ENCODE data around the gene DHDH.

DHDH gene

DNA sequence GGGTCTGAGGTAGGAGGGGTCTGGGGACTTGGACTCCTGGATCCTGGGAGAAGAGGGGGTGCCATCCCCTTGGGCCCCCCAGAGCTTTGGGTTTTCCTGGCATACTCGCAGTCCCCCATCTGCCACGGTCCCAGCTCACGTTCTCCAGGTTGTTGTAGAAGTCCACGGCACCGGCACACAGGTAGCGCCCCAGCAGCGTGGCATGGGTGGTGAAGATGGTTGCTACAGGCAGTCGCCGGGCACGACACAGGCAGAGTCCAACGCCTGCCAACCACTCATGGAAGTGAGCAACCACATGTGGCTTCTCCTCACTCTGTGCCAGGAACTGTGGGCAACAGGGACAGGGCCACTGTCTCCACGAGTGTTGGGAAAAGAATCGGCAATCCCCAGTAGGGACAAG, 52.2 kb downstream of the DHDH start:
- Histone ChIP-seq H3K9me2 (replicated peaks; ENCODE audit: insufficient read depth, low read length) (no peaks in the 10 kb centered on the region), H2AFZ (ENCODE audit: low read depth, low read length, severe bottlenecking) (no peak overlapping the region), H3K9me3 (ENCODE audit: insufficient read depth, low read length) (no peaks in the 10 kb centered on the region), H3K79me2 (ENCODE audit: insufficient read depth, low read length) (no peaks in the 10 kb centered on the region), H3K36me3 (ENCODE audit: low read length) (no peaks in the 10 kb centered on the region), H3K4me2 (ENCODE audit: low read depth, low read length, poor library complexity, severe bottlenecking) (no peak overlapping the region), H3K27ac (ENCODE audit: low read depth, low read length) (no peak overlapping the region), H3K9ac (ENCODE audit: low read length) (no peak overlapping the region), H3F3A (ENCODE audit: insufficient read depth) (no peaks in the 10 kb centered on the region), H4K20me1 (ENCODE audit: low read depth, low read length) (no peaks in the 10 kb centered on the region), H3K27me3 (ENCODE audit: low read length) (no peaks in the 10 kb centered on the region), H3K4me3 (ENCODE audit: insufficient read depth, low read length, poor library complexity, severe bottlenecking) (no peak overlapping the region)
- no peak for TF ChIP-seq CTCF (IDR thresholded peaks at IDR 0.05; ENCODE audit: insufficient read depth, low read length, poor library complexity, severe bottlenecking)
- TF ChIP-seq EZH2phosphoT487 (conservative IDR thresholded peaks at IDR 0.05; ENCODE audit: low read length), result no peak

- no peak overlapping the region for H3K4me2 ChIP-seq (ENCODE audit: low read depth, low read length, poor library complexity, severe bottlenecking)
- no peaks in the 10 kb centered on the region for H3K9me3 ChIP-seq (ENCODE audit: insufficient read depth, low read length)
- no peaks in the 10 kb centered on the region for H3K36me3 ChIP-seq (ENCODE audit: low read length)
- H3K27me3 ChIP-seq (ENCODE audit: low read length), result no peaks in the 10 kb centered on the region
- H3F3A ChIP-seq (ENCODE audit: insufficient read depth), result no peaks in the 10 kb centered on the region
- H3K9me2 ChIP-seq (replicated peaks; ENCODE audit: insufficient read depth, low read length), result no peaks in the 10 kb centered on the region
- H2AFZ ChIP-seq (ENCODE audit: low read depth, low read length, severe bottlenecking), result no peak overlapping the region
- H3K4me3 ChIP-seq (ENCODE audit: insufficient read depth, low read length, poor library complexity, severe bottlenecking), result no peak overlapping the region
- TF ChIP-seq CTCF (IDR thresholded peaks at IDR 0.05; ENCODE audit: insufficient read depth, low read length, poor library complexity, severe bottlenecking) (no peak), EZH2phosphoT487 (conservative IDR thresholded peaks at IDR 0.05; ENCODE audit: low read length) (no peak)
- H3K79me2 ChIP-seq (ENCODE audit: insufficient read depth, low read length), result no peaks in the 10 kb centered on the region
- no peak overlapping the region for H3K9ac ChIP-seq (ENCODE audit: low read length)
- H4K20me1 ChIP-seq (ENCODE audit: low read depth, low read length), result no peaks in the 10 kb centered on the region
- H3K27ac ChIP-seq (ENCODE audit: low read depth, low read length), result no peak overlapping the region
These were observed 52.7 kb downstream of the DHDH start for GRCh38 chr19:48986211-48986610.

DNA sequence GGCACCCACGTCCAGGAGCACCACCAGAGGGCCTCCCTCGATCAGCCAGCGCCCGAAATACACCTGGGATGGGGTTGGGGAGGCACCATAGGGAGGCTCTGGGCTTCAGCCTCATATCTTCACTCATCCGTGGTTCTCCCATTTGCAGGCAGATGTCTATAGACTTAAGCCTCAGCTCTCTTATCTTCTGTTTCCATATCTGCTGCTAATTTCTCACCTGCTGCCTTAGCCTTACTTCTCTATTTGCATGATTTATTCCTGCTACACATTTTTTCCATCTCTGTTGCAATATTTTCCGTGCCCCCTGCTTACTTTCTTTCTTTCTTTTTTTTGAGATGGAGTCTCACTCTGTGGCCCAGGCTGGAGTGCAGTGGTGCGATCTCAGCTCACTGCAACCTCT, 53.8 kb downstream of the DHDH start:
- Histone ChIP-seq H3K9ac (ENCODE audit: low read length) (no peak overlapping the region), H3K9me3 (ENCODE audit: insufficient read depth, low read length) (no peaks in the 10 kb centered on the region), H3K27me3 (ENCODE audit: low read length) (no peaks in the 10 kb centered on the region), H3K4me3 (ENCODE audit: insufficient read depth, low read length, poor library complexity, severe bottlenecking) (no peak overlapping the region), H3K4me2 (ENCODE audit: low read depth, low read length, poor library complexity, severe bottlenecking) (no peak overlapping the region), H3K9me2 (replicated peaks; ENCODE audit: insufficient read depth, low read length) (no peaks in the 10 kb centered on the region), H3K36me3 (ENCODE audit: low read length) (no peaks in the 10 kb centered on the region), H3F3A (ENCODE audit: insufficient read depth) (no peaks in the 10 kb centered on the region), H3K27ac (ENCODE audit: low read depth, low read length) (no peak overlapping the region), H3K79me2 (ENCODE audit: insufficient read depth, low read length) (peaks cover 7% of the 10 kb centered on the region), H4K20me1 (ENCODE audit: low read depth, low read length) (no peaks in the 10 kb centered on the region), H2AFZ (ENCODE audit: low read depth, low read length, severe bottlenecking) (no peak overlapping the region)
- TF ChIP-seq EZH2phosphoT487 (conservative IDR thresholded peaks at IDR 0.05; ENCODE audit: low read length) (no peak), CTCF (IDR thresholded peaks at IDR 0.05; ENCODE audit: insufficient read depth, low read length, poor library complexity, severe bottlenecking) (no peak)

- Histone ChIP-seq H4K20me1 (ENCODE audit: low read depth, low read length) (no peaks in the 10 kb centered on the region), H3K27ac (ENCODE audit: low read depth, low read length) (no peak overlapping the region), H2AFZ (ENCODE audit: low read depth, low read length, severe bottlenecking) (no peak overlapping the region), H3K4me2 (ENCODE audit: low read depth, low read length, poor library complexity, severe bottlenecking) (no peak overlapping the region), H3K79me2 (ENCODE audit: insufficient read depth, low read length) (peaks cover 13% of the 10 kb centered on the region), H3K36me3 (ENCODE audit: low read length) (no peaks in the 10 kb centered on the region), H3F3A (ENCODE audit: insufficient read depth) (no peaks in the 10 kb centered on the region), H3K9me3 (ENCODE audit: insufficient read depth, low read length) (no peaks in the 10 kb centered on the region), H3K9ac (ENCODE audit: low read length) (no peak overlapping the region), H3K27me3 (ENCODE audit: low read length) (no peaks in the 10 kb centered on the region), H3K4me3 (ENCODE audit: insufficient read depth, low read length, poor library complexity, severe bottlenecking) (no peak overlapping the region), H3K9me2 (replicated peaks; ENCODE audit: insufficient read depth, low read length) (no peaks in the 10 kb centered on the region)
- TF ChIP-seq CTCF (IDR thresholded peaks at IDR 0.05; ENCODE audit: insufficient read depth, low read length, poor library complexity, severe bottlenecking), result no peak
- TF ChIP-seq EZH2phosphoT487 (conservative IDR thresholded peaks at IDR 0.05; ENCODE audit: low read length), result no peak
These were observed 54.8 kb downstream of the DHDH start for GRCh38 chr19:48988286-48988685.
